GM23248 (cell line): ENCODE data around the gene NEGR1. TPM values are rescaled to one million over a fixed set of nuclear protein-coding genes. Genes with fewer than 3 reads are reported as not detected.
"Not testable (repeated sequence)": the region's sequence is repeated elsewhere in the genome, so short reads cannot be mapped to it uniquely, and the experiment has no call there.

ENCODE experiments used
- DNase-seq: peaks from one replicate; pipeline ENCODE4 v3.0.0-alpha.2; 2015
- H2AFZ ChIP-seq: fragments of 200-600 bp; sonication (generic); 2 replicates; pipeline ENCODE4 v1.6.1; 2016; ENCODE audit warnings: antibody characterized with exemption
- H3F3A ChIP-seq: fragments of 200-600 bp; sonication (generic); 2 replicates; pipeline ENCODE4 v1.6.1; 2016; ENCODE audit warnings: mild to moderate bottlenecking, antibody characterized with exemption, mixed run types; ENCODE audit not compliant: insufficient read depth
- H3K27ac ChIP-seq: fragments of 200-600 bp; sonication (generic); 2 replicates; pipeline ENCODE4 v1.5.1; 2016; ENCODE audit warnings: mild to moderate bottlenecking
- H3K27me3 ChIP-seq: fragments of 200-600 bp; sonication (generic); replicated peaks from 2 replicates; pipeline ENCODE4 v1.6.1; 2016; ENCODE audit warnings: mild to moderate bottlenecking; ENCODE audit not compliant: insufficient read depth
- H3K36me3 ChIP-seq: fragments of 200-600 bp; sonication (generic); 2 replicates; pipeline ENCODE4 v1.6.1; 2016; ENCODE audit warnings: low read depth, mild to moderate bottlenecking
- H3K4me1 ChIP-seq: fragments of 200-600 bp; sonication (generic); 2 replicates; pipeline ENCODE4 v1.6.1; 2016; ENCODE audit warnings: mild to moderate bottlenecking; ENCODE audit not compliant: insufficient read depth
- H3K4me2 ChIP-seq: fragments of 200-600 bp; sonication (generic); one replicate; pipeline ENCODE4 v1.6.1; 2016; ENCODE audit warnings: mild to moderate bottlenecking; ENCODE audit not compliant: unreplicated experiment
- H3K4me3 ChIP-seq: fragments of 200-600 bp; sonication (generic); 2 replicates; pipeline ENCODE4 v1.5.1; 2016; ENCODE audit warnings: mild to moderate bottlenecking
- H3K79me2 ChIP-seq: fragments of 200-600 bp; sonication (generic); 2 replicates; pipeline ENCODE4 v1.6.1; 2016; ENCODE audit warnings: mild to moderate bottlenecking; ENCODE audit not compliant: insufficient read depth
- H3K9ac ChIP-seq: fragments of 200-600 bp; sonication (generic); 2 replicates; pipeline ENCODE4 v1.6.1; 2016; ENCODE audit warnings: mild to moderate bottlenecking
- H3K9me2 ChIP-seq: fragments of 200-600 bp; sonication (generic); 2 replicates; pipeline ENCODE4 v1.6.1; 2016; ENCODE audit warnings: mixed run types, mild to moderate bottlenecking, moderate library complexity; ENCODE audit not compliant: insufficient read depth
- H3K9me3 ChIP-seq: fragments of 200-600 bp; sonication (generic); one replicate; pipeline ENCODE4 v1.6.1; 2017; ENCODE audit warnings: low read depth
- H4K20me1 ChIP-seq: fragments of 200-600 bp; sonication (generic); 2 replicates; pipeline ENCODE4 v1.6.0; 2016; ENCODE audit not compliant: insufficient read depth
- EZH2 ChIP-seq: fragments of 200-600 bp; sonication (generic); IDR thresholded peaks from 2 replicates; pipeline ENCODE4 v1.6.1; 2018; ENCODE audit warnings: antibody characterized with exemption, mild to moderate bottlenecking; ENCODE audit not compliant: insufficient read depth, poor library complexity, severe bottlenecking
- EZH2phosphoT487 ChIP-seq: fragments of 200-600 bp; sonication (generic); IDR thresholded peaks from 2 replicates; pipeline ENCODE4 v1.6.1; 2018; ENCODE audit warnings: antibody characterized with exemption, moderate library complexity, mild to moderate bottlenecking, low read depth; ENCODE audit not compliant: insufficient read depth
- WGBS, 2 experiments: methylation state at CpG; one replicate each; pipeline ENCODE4 v1.1.6; 2015 to 2017; ENCODE audit warnings: low lambda C conversion rate in 2 of 2, low coverage in 1 of 2; ENCODE audit errors: missing lambda C conversion rate in 2 of 2; 5-methylcytosine and 5-hydroxymethylcytosine counted together
- in situ Hi-C: fragments of 300-500 bp; cut with MboI; formaldehyde crosslinking; loops from 2 replicates; pipeline ENCODE4 v1.15.0; 2020
- polyA plus RNA-seq: library from polyadenylated mRNA; unstranded; fragments of >200 nt; fragmentation: Nextera tagmentation; extraction: Ambion mirVana; gene quantifications from 2 replicates; pipeline ENCODE4 v1.2.1, GENCODE V29; 2016
- total RNA-seq: library from RNA; depleted of rRNA; stranded (reverse); fragments of >200 nt; shearing (Covaris generic); gene quantifications from 2 replicates; pipeline ENCODE4 v1.2.3, GENCODE V29; 2014

The NEGR1 gene
- total and polyA plus RNA-seq, 2 experiments from 2014 or later: 14.3 to 15.7 TPM

GRCh38 chr1:71916894-71917293, 365.4 kb downstream of the NEGR1 start:
- Histone ChIP-seq H3K4me1 (no peaks in the 10 kb centered on the region), H3F3A (no peaks in the 10 kb centered on the region), H2AFZ (no peak overlapping the region), H3K27me3 (no peaks in the 10 kb centered on the region), H3K9me3 (no peaks in the 10 kb centered on the region), H3K4me3 (no peak overlapping the region), H3K9me2 (no peaks in the 10 kb centered on the region), H4K20me1 (no peaks in the 10 kb centered on the region), H3K9ac (no peak overlapping the region), H3K79me2 (no peaks in the 10 kb centered on the region), H3K27ac (no peak overlapping the region), H3K36me3 (no peaks in the 10 kb centered on the region), H3K4me2 (no peak overlapping the region)
- in situ Hi-C loops: no loop called here
- WGBS, 2 experiments: 84 to 92% methylated on average over 4 of the region's 4 CpGs
- no peak for DNase-seq
- TF ChIP-seq EZH2phosphoT487 (no peak), EZH2 (no peak)

GRCh38 chr1:71914626-71915025, 367.7 kb downstream of the NEGR1 start:
- H3K4me3 ChIP-seq: no peak overlapping the region
- H3K4me2 ChIP-seq: no peak overlapping the region
- DNase-seq: no peak
- H3K36me3 ChIP-seq: no peaks in the 10 kb centered on the region
- no peaks in the 10 kb centered on the region for H3F3A ChIP-seq
- TF ChIP-seq EZH2: no peak
- no peak overlapping the region for H3K27ac ChIP-seq
- H3K27me3 ChIP-seq: no peaks in the 10 kb centered on the region
- no peaks in the 10 kb centered on the region for H3K79me2 ChIP-seq
- no peaks in the 10 kb centered on the region for H3K9me3 ChIP-seq
- no peaks in the 10 kb centered on the region for H3K4me1 ChIP-seq
- H2AFZ ChIP-seq: no peak overlapping the region
- no peak overlapping the region for H3K9ac ChIP-seq
- in situ Hi-C loops: no loop called here
- no peaks in the 10 kb centered on the region for H3K9me2 ChIP-seq
- no peaks in the 10 kb centered on the region for H4K20me1 ChIP-seq
- 74 to 83% methylated on average over 1 of the region's 1 CpG for WGBS, 2 experiments

- no peaks in the 10 kb centered on the region for H3K4me1 ChIP-seq
- WGBS, 2 experiments: 88 to 94% methylated on average over 1 of the region's 1 CpG
- in situ Hi-C loops: no loop called here
Observed at GRCh38 chr1:71908871-71909390, 373.4 kb downstream of the NEGR1 start.

DNA sequence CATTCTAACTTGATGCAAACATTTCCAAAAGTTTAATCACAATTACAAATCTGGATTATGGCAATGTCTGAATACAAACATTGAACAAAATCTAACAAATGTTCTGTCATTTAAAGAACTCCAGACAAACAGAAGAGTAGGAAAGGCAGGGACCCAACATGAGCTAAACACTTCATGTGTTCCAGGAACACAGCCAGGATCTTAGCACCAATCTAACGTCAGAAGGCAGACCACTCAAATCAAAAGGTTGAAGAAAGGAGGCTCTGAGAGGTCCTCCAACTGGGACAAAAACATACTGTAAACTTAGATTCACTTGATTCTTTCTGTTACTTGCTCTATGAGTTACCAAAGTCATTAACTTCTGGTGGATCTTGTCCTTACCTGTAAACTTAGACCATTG, 374.0 kb downstream of the NEGR1 start:
- Histone ChIP-seq H2AFZ (no peak overlapping the region; the same call in 1 of the 2 replicates), H3F3A (no peaks in the 10 kb centered on the region), H3K9me3 (no peaks in the 10 kb centered on the region), H3K79me2 (no peaks in the 10 kb centered on the region), H3K36me3 (no peaks in the 10 kb centered on the region), H3K9me2 (no peaks in the 10 kb centered on the region), H3K27ac (no peak overlapping the region), H3K9ac (no peak overlapping the region), H3K4me2 (no peak overlapping the region), H4K20me1 (no peaks in the 10 kb centered on the region), H3K4me1 (no peaks in the 10 kb centered on the region), H3K4me3 (no peak overlapping the region), H3K27me3 (no peaks in the 10 kb centered on the region)
- peak; percentile 8 for DNase-seq
- 15 to 24% methylated on average over 1 of the region's 1 CpG for WGBS, 2 experiments
- in situ Hi-C loops: no loop called here
- no peak for TF ChIP-seq EZH2phosphoT487
- TF ChIP-seq EZH2: no peak

More at GRCh38 chr1:71908871-71909390, 373.4 kb downstream of the NEGR1 start:
- H3F3A ChIP-seq: no peaks in the 10 kb centered on the region
- no peaks in the 10 kb centered on the region for H3K9me2 ChIP-seq
- DNase-seq: no peak
- H3K4me2 ChIP-seq: no peak overlapping the region
- no peak overlapping the region for H3K27ac ChIP-seq
- no peak overlapping the region for H2AFZ ChIP-seq
- no peaks in the 10 kb centered on the region for H3K27me3 ChIP-seq
- TF ChIP-seq EZH2phosphoT487 (no peak), EZH2 (no peak)
- no peak overlapping the region for H3K4me3 ChIP-seq
- H3K36me3 ChIP-seq: no peaks in the 10 kb centered on the region
- no peaks in the 10 kb centered on the region for H3K79me2 ChIP-seq
- H3K9me3 ChIP-seq: no peaks in the 10 kb centered on the region
- no peaks in the 10 kb centered on the region for H4K20me1 ChIP-seq
- H3K9ac ChIP-seq: no peak overlapping the region

GRCh38 chr1:71899881-71900280, 382.5 kb downstream of the NEGR1 start:
- Histone ChIP-seq H3K27me3 (no peaks in the 10 kb centered on the region), H3K4me1 (no peaks in the 10 kb centered on the region), H2AFZ (no peak overlapping the region), H3K79me2 (no peaks in the 10 kb centered on the region), H3K4me2 (no peak overlapping the region), H3K4me3 (no peak overlapping the region), H4K20me1 (no peaks in the 10 kb centered on the region), H3K9ac (no peak overlapping the region), H3F3A (no peaks in the 10 kb centered on the region), H3K27ac (no peak overlapping the region), H3K9me2 (no peaks in the 10 kb centered on the region), H3K9me3 (no peaks in the 10 kb centered on the region), H3K36me3 (no peaks in the 10 kb centered on the region)
- WGBS, 2 experiments: 84 to 95% methylated on average over 2 of the region's 2 CpGs
- TF ChIP-seq EZH2: no peak
- TF ChIP-seq EZH2phosphoT487: no peak
- in situ Hi-C loops: no loop called here
- no peak for DNase-seq

GRCh38 chr1:71888166-71888565, 394.2 kb downstream of the NEGR1 start:
- H3K9ac ChIP-seq, H3K27me3 ChIP-seq, H3K79me2 ChIP-seq, H3K9me3 ChIP-seq, H3K4me3 ChIP-seq, H3K4me1 ChIP-seq, H3K4me2 ChIP-seq, H3F3A ChIP-seq, DNase-seq, H3K9me2 ChIP-seq, H3K27ac ChIP-seq, in situ Hi-C loops, H4K20me1 ChIP-seq, H3K36me3 ChIP-seq, H2AFZ ChIP-seq: not testable (repeated sequence)
- WGBS, 2 experiments: 85 to 91% methylated on average over 11 to 23 of the region's 23 CpGs
